ENCODE data around the gene AXDND1.
"Not testable (repeated sequence)": the region's sequence is repeated elsewhere in the genome, so short reads cannot be mapped to it uniquely, and the experiment has no call there.

The AXDND1 gene

DNA sequence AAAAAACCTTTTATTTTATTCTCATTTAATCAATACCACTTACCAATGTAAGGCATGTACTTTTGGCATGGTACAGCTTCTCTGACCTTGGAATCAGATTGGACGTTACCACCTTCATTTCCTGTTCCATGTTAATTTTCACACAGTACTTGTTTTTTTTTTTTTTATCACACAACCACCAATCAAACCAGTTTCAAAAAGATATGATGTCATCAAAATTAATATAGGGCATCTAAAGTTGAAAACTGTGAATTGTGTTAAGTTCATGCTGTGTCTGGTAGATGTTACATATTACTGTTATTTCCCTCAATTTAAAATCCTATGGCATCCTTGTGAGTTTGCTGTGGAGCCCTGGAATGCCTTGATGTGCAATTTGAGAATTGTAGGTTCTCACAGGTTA is 124.8 kb downstream of the AXDND1 start:
- DNase-seq = no peak

DNA sequence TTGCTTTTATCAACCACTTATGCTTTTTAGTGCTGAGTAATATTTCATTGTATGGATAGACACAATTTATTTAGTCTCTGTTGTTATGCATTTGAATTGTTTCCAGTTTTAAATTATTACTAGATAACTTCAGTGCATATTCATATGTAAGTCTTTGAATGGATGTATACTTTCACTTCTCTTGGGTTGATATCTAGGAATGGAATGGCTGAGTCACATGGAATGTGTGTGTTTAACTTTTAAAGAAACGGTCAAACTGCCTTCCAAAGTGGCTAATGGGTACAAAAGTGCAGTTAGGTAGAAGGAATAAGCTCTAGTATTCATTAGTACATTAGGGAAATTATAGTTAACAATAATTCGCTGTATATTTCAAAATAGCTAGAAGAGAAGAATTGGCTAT is 127.6 kb downstream of the AXDND1 start:
- DNase-seq = no peak

DNA sequence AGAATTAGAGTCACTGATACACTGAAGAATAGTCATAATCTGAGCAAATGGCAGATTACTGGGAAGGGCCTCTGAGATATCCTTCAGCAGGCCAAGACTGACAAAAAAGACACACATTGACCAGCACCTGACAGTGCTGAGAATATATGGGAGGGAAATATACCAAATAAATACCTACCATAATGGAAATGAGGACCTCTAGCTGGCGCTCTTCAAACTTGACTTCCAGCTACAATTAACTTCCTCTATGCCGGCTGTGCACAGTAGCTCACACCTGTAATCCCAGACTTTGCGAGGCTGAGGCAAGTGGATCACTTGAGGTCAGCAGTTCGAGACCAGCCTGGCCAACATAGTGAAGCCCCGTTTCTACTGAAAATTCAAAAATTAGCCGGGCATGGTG is 140.4 kb downstream of the AXDND1 start:
- peak; percentile 4 for DNase-seq

- DNase-seq = no peak
Observed at GRCh38 chr1:179509384-179509783, 143.6 kb downstream of the AXDND1 start.

- no peak for DNase-seq
Observed at GRCh38 chr1:179510038-179510437, 144.3 kb downstream of the AXDND1 start.

GRCh38 chr1:179516976-179517705 is 151.4 kb downstream of the AXDND1 start:
- DNase-seq = no peak

DNA sequence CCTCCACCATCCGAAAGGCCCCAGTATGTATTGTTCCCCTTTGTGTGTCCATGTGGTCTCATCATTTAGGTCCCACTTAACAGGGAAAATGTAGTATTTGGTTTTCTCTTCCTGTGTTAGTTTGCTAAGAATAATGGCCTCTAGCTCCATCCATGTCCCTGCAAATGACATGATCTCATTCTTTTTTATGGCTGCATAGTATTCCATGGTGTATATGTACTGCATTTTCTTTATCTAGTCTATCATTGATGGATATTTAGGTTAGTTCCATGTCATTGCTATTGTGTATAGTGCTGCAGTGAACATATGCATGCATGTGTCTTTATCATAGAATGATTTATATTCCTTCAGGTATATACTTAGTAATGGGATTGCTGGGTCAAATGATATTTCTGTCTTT is 152.8 kb downstream of the AXDND1 start:
- DNase-seq = not testable (repeated sequence)

DNA sequence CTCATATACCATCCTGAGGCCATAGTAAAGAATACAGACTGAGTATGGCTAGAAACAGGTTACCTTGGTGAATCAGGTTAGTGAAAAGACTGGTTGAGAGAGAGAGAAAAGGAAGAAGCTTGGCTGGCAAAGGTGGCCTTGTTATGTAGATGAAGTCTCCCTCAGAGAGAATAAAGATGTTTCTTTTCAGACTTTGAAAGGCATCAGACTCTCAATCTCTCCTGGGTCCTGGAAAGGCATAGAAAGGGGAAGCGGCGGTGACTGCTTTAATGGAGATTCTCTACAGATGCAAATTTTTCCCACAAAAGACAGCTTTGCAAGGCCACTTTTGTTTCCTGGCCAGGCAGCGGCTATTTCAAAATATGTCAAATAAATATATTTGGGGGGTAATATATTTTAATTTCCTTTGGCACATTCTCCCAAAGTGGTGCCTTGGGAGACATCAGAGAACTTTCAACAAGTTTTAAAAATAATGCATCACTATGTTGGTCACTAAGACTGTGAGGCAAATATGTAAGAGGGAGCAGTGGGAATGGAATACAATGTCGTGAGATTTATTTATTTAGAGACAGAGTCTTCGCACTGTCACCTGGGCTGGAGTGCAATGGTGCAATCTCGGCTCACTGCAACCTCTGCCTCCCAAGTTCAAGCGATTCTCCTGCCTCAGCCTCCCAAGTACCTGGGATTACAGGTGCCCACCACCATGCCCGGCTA is 163.9 kb downstream of the AXDND1 start:
- no peak for DNase-seq

DNA sequence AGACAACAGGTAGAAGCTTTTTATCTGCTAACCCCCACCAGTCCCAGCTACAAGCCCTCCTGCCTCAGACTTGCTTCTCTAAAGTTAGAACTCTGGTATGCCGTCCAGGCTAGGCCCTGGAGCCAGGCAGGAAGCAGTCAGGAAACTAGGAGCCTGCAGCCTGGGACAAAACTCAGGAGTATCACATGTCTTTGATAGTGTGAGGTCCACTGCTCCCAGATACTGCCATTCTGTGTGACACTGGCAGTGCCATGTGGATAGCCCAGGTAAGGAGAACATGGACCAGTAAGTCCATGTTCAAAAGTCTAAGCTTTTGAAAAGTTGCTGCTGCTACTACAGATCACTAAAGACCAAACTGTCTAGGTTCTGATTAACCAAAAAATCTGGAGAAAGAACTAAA is 164.6 kb downstream of the AXDND1 start:
- no peak for DNase-seq

- no peak for DNase-seq
Observed at GRCh38 chr1:179541774-179542173, 176.0 kb downstream of the AXDND1 start.

DNA sequence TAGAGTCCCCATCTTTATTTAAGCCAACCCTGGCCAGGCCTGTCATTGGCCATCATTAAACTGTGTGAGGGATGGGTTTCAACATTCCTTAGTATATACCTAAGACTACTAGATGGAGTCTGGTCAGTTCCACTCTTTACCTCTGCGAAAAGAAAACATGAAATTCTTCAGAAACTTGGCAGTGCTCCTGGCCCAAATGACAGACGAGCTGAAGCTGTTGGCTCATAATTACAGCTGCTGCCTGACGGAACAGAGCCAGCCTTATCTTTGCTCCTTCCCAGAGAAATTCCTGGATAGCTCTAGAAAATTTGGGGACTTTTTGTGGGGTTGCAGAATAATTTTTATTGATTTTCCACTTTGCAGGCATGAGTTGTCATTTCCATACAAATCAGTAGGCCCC is 179.6 kb downstream of the AXDND1 start:
- DNase-seq = no peak

DNA sequence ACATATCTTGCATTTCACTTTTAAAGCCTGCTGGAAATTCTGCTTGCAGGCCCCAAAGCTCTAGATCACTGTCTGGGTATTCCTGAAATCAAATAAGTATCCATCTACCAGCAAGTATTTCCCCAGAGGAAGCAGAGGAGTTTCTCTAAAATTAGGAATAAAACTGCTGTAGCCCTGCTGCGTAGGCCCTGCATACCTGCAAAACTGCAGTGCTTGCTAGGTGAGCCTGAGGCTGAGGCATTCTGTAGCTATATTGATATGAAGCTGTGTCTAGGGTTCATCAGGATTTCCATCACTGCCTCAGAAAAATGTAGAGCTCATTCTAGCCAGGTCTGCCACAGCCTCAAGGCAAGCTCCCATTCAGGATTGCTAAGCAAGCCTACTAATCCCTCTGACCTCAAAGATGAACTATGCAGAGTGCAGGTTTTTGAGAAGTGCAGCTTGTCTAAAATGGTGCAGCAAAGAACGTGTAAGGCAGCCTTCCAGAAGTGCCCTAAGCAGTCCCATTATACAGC is 181.3 kb downstream of the AXDND1 start:
- DNase-seq = no peak

DNA sequence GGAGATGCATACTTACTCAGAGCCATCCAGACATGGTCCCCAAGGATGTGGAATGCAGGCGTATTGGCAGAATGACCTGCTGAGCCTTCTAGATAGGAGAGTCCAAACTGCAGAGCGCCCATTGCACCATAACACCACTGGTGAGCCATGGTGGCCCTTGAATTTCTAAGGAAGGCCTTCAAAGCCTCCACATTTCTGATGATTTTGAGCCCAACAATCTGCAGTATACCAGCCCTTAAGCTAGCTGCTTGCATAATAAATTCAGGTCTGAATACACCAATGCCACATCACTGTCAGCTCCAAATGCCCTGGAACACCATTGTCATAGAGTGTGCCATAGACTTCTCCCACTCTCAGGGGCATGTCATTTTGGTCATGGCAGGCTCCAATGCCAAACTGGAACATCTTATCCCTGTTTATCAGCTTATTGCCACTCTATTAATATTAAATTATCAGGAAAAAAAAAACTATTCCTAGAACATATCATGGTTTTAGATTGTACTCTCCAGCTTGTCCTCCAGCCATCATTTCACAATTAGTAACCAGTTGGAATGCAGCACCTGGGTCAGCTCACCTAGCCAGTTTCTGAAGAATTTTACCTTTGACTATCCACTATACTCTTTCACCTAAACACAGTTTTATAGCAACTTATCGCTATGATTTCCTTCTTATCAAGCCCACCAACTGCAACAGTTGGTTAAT is 183.0 kb downstream of the AXDND1 start:
- no peak for DNase-seq

GRCh38 chr1:179549368-179549700 is 183.6 kb downstream of the AXDND1 start:
- no peak for DNase-seq

GRCh38 chr1:179550746-179551682 is 185.2 kb downstream of the AXDND1 start:
- peak; percentile 77 for DNase-seq

- no peak for DNase-seq
Observed at GRCh38 chr1:179554427-179554826, 188.7 kb downstream of the AXDND1 start.

DNA sequence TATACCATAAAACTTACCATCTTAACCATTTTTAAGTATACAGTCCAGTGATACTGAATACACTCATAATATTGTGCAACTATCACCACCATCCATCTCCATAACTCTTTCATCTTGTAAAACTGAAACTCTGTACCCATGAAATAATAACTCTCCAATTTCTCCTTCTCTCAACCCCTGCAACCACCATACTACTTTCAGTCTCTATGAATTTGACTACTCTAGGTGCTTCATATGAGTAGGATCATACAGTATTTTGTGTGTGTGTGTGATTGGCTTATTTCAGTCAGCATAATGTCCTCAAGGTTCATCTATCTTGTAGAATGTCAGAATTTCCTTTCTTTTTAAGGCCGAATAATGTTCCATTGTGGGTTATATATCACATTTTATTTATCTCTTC is 192.3 kb downstream of the AXDND1 start:
- no peak for DNase-seq

GRCh38 chr1:179575497-179576314 is 209.9 kb downstream of the AXDND1 start, which contains the start of gene NPHS2:
NPHS2 (minus strand) TSS chr1:179575948; CDS start chr1:179575864, 84 bp downstream.
- no peak for DNase-seq

DNA sequence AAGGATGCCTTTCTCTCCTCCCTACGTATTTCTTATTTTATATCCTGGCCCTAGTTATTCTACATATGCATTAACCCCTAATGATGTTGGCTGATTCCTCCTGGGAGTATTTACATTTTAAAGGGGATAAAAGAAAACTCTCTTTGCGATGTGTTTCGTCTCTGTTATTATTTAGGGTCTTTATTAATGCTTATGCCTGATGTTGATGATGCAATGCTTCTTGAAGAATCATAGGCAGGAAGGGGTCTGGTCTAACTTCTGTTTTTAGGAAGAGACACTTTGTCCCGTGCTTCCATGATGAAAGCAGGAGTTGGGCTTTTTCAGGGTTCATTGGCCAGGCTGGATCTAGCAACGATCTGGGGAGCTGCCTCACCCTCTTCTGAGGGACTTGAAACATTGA is 210.7 kb downstream of the AXDND1 start:
- no peak for DNase-seq

DNA sequence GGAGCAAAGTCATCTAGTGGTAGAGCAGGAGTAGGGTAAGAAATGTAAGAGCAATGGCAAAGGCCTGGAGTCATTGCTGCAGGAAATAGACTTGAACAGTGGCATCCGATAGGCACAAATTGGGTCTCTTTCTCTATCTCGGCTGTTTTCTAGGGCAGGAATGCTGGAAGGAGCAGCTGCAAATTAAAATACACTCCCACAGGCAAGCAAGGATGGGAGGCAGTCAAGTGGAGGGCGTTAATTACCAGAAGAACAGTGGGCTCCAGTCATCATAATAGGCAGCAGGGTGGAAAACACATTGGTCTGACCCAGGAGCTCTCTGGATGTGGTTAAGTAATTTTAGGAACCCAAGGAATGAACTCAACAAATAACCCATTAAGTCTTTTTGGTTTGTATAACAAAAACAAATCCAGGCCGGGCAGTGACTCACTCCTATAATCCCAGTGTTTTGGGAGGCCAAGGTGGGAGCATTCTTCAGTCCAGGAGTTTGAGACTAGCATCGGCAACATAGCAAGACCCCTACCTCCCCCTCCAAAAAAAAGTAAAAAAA is 218.1 kb downstream of the AXDND1 start:
- no peak for DNase-seq

DNA sequence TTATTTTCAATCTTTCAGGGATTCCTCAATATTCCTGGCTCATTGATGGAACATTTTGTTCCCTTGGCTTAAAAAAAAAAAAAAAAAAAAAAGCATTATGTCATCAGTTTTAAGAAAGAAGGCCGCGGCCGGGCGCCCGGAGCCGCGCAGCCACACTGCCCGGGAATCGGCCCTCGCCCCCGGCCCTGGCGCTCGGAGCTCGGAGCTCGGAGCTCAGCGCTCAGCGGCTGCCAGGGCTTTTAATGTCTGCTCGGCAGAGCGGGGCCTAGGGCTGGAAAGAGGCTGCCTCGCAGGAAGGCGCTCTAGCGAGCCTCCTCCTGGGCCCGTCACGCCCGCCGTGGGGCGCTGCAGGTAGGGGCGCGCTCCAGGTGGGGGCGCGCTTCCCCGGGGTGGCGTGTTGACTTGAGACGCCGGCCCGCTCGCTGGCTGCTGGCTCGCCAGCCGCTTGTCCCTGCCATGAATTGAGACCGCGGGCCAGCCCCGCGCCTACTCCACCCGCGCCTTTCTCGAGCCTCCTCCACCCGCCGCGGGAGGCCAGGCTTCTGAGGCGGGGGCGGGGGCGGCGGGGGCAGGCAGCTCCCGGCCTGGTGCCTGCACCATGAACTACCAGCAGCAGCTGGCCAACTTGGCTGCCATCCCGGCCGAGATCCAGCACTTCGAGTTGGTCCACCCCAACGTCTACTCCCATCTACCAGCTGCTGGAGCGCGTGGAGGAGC is 220.5 kb downstream of the AXDND1 start:
- DNase-seq = no peak
